ENCODE results near the gene ATP2C2. TPM values are rescaled to one million over a fixed set of nuclear protein-coding genes. Genes with fewer than 3 reads are reported as not detected.

The ATP2C2 gene
- total and polyA plus RNA-seq, 7 donors: 0.03 to 0.06 TPM; not detected in 5

DNA sequence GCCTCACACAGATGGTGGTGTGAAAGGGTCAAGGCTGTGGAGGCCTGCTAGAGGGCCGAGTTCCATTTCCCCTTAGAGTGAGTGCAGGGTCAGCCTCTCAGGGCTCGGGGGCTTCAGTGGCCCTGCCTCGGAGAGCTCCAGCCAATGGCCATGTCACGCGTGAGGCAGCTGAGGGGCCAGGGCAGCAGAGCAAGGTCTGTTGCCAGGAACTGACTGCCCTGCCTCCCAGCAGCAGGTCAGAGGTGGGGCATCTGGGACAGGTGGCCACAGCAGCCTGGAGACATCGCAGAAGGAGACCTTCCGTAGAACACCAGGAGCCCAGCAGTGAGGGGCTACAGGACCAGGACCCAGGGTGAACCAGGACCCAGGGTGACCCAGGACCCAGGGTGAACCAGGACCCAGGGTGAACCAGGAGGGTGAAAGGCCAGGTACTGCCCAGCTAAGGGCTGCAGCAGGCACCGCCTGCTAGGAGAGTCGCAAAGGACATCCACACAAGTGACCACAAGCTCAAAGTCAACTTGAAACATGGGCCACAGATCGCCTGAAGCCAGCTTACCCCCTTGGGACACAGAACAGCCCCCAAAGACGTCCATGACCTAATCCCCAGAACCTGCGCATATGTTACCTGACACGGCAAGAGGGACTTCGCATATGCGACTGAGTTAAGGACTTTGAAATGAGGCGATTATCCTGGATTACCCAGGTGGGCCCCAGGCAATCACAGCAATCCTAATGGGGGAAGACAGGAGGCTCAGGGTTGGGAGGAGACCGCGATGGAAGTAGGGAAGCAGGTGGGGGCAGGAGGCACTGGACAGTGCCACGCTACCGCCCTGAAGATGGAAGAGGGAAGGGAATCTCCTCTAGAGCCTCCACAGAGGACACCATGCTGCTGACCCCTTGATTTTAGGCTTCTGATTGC, 141.0 kb downstream of the ATP2C2 start:
- TF ChIP-seq, protein P1, sequence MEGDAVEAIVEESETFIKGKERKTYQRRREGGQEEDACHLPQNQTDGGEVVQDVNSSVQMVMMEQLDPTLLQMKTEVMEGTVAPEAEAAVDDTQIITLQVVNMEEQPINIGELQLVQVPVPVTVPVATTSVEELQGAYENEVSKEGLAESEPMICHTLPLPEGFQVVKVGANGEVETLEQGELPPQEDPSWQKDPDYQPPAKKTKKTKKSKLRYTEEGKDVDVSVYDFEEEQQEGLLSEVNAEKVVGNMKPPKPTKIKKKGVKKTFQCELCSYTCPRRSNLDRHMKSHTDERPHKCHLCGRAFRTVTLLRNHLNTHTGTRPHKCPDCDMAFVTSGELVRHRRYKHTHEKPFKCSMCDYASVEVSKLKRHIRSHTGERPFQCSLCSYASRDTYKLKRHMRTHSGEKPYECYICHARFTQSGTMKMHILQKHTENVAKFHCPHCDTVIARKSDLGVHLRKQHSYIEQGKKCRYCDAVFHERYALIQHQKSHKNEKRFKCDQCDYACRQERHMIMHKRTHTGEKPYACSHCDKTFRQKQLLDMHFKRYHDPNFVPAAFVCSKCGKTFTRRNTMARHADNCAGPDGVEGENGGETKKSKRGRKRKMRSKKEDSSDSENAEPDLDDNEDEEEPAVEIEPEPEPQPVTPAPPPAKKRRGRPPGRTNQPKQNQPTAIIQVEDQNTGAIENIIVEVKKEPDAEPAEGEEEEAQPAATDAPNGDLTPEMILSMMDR (IDR thresholded peaks at IDR 0.05): no peak
- DNase-seq: peak in 1 of 2 donors; percentile 36
- intact Hi-C loops (cut with DNase I): loop anchor here in 1 of 2 donors (10.0 kb wide), 1 partner anchor 684 kb away; no protein-coding TSS in a partner anchor
- no peak for ATAC-seq
- no peak overlapping the region for H3K4me3 ChIP-seq
- H3K9me3 ChIP-seq: no peaks in the 10 kb centered on the region
- no peaks in the 10 kb centered on the region for H3K36me3 ChIP-seq (ENCODE audit: insufficient read depth in 1 of 2, low read depth in 1 of 2)
- H3K4me1 ChIP-seq: peaks cover 6% of the 10 kb centered on the region
- whole genome bisulfite sequencing, 3 donors: 69 to 83% (median 73%) methylated on average over 20 of the region's 20 CpGs
- H3K27me3 ChIP-seq (ENCODE audit: insufficient read depth in 3 of 3, low read length in 2 of 3): no peaks in the 10 kb centered on the region
- no peak overlapping the region for H3K27ac ChIP-seq

DNA sequence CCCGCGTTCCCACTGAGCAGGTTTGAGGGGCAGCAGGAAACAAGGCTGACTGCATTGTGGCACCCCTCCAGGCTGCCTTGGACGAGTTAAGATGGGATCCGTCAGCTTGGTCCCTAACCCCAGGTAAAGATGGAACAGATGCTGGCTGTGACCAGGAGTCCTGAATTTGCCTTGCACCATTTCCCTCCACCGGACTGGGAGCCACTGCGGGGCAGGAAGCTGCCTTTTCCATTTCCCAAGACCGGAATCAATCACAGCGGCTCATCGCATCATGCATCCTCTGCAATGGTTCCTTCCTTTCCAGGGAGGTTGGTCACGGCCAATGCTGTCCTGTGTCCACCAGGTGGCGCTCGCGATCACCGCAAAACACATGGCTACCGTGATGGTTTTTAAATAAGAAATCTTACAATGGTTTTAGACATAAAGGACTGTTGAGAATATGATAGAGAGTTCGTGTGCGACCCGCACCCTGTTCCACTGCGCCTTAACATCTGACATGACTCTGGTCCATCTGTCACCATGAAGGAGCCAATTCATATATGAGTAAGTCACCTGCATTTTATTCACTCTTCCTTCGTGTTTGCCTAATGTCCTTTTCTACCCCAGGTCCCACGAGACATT, 143.0 kb downstream of the ATP2C2 start:
- Histone ChIP-seq H3K4me3 (no peak overlapping the region), H3K4me1 (peaks cover 1% of the 10 kb centered on the region), H3K9me3 (no peaks in the 10 kb centered on the region), H3K27ac (no peak overlapping the region), H3K36me3 (ENCODE audit: insufficient read depth in 1 of 2, low read depth in 1 of 2) (no peaks in the 10 kb centered on the region), H3K27me3 (ENCODE audit: insufficient read depth in 3 of 3, low read length in 2 of 3) (no peaks in the 10 kb centered on the region)
- intact Hi-C loops (cut with DNase I): loop anchor here (1.0 to 5.0 kb wide), 4 partner anchors 111 to 226 kb away; no protein-coding TSS in a partner anchor
- peak; percentile 73 to 89 (median 79) for ATAC-seq
- TF ChIP-seq, protein P1 (IDR thresholded peaks at IDR 0.05): peak; percentile 98
- WGBS, 3 donors: 6 to 7% (median 6%) methylated on average over 21 of the region's 21 CpGs
- peak; percentile 82 to 91 for DNase-seq

GRCh38 chr16:84511831-84512230, 143.5 kb downstream of the ATP2C2 start:
- intact Hi-C loops (cut with DNase I): loop anchor here (1.0 to 5.0 kb wide), 5 partner anchors 105 to 225 kb away; no protein-coding TSS in a partner anchor
- Histone ChIP-seq H3K9me3 (no peaks in the 10 kb centered on the region), H3K4me3 (no peak overlapping the region), H3K36me3 (ENCODE audit: insufficient read depth in 1 of 2, low read depth in 1 of 2) (no peaks in the 10 kb centered on the region), H3K4me1 (no peaks in the 10 kb centered on the region), H3K27ac (no peak overlapping the region), H3K27me3 (ENCODE audit: insufficient read depth in 3 of 3, low read length in 2 of 3) (no peaks in the 10 kb centered on the region)
- DNase-seq (peak in 1 of 2 donors; percentile 45), ATAC-seq (no peak)
- WGBS, 3 donors: 68 to 71% (median 68%) methylated on average over 13 of the region's 13 CpGs
- TF ChIP-seq, protein P1 (IDR thresholded peaks at IDR 0.05): no peak

DNA sequence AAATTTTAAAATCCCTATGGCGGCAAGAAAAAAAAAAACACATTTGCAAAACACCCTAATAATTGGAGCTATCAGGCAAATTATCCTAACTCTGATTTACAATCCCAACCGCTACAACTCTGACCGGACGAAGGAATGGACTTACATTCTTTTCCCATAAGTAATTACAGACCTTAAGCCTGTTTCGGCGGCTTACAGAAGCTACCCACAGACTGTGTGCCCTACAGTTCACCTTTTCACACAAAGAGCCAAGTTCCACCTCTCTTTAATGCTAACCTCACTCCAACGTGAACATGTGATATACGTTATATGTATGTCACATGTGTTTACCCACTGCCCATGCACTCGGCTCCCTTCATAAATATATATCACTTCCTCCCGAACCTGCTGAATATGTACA, 144.8 kb downstream of the ATP2C2 start:
- no peaks in the 10 kb centered on the region for H3K4me1 ChIP-seq
- WGBS, 3 donors: 86 to 88% (median 87%) methylated on average over 10 of the region's 10 CpGs
- TF ChIP-seq, protein P1 (IDR thresholded peaks at IDR 0.05): no peak
- DNase-seq (no peak), ATAC-seq (no peak)
- no peak overlapping the region for H3K27ac ChIP-seq
- no peaks in the 10 kb centered on the region for H3K27me3 ChIP-seq (ENCODE audit: insufficient read depth in 3 of 3, low read length in 2 of 3)
- intact Hi-C loops (cut with DNase I): loop anchor here in 1 of 2 donors (5.0 kb wide), 2 partner anchors 109 to 224 kb away; no protein-coding TSS in a partner anchor
- H3K4me3 ChIP-seq: no peak overlapping the region
- no peaks in the 10 kb centered on the region for H3K9me3 ChIP-seq
- no peaks in the 10 kb centered on the region for H3K36me3 ChIP-seq (ENCODE audit: insufficient read depth in 1 of 2, low read depth in 1 of 2)

Measured in psoas muscle (tissue), 8 donors.